PC-3 (cell line): Measurements from ENCODE around the gene NEXN.

Experiments
- EZH2 ChIP-seq: fragments of 300-600 bp; sonication (generic); IDR thresholded peaks from one replicate; pipeline ENCODE4 v1.6.1; 2017; ENCODE audit warnings: antibody characterized with exemption, mild to moderate bottlenecking, low read length; ENCODE audit not compliant: unreplicated experiment
- TF ChIP-seq, protein P1 (sequence below): fragments of 300-600 bp; sonication (generic); conservative IDR thresholded peaks from 2 replicates; pipeline ENCODE4 v1.5.1; 2017; ENCODE audit warnings: antibody characterized with exemption, low read depth, mild to moderate bottlenecking, low read length

DNA sequence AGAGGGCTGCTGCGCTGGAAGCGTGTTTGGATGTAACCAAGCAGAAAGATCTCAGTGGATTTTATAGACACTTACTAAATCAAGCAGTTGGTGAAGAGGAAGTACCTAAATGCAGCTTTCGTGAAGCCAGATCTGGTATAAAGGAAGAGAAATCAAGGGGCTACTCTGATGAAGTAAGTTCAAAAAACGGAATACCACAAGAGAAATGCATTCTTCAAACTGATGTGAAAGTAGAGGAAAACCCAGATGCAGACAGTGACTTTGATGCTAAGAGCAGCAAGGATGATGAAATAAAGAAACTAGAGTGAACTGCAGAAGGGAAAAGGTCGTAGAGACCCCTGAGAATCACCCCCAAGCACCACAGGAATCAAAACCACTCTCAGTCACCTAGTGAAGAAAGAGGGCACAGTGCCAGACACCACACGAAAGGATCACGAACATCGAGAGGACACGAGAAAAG, 40.8 kb upstream of the NEXN start:
- TF ChIP-seq, protein P1, sequence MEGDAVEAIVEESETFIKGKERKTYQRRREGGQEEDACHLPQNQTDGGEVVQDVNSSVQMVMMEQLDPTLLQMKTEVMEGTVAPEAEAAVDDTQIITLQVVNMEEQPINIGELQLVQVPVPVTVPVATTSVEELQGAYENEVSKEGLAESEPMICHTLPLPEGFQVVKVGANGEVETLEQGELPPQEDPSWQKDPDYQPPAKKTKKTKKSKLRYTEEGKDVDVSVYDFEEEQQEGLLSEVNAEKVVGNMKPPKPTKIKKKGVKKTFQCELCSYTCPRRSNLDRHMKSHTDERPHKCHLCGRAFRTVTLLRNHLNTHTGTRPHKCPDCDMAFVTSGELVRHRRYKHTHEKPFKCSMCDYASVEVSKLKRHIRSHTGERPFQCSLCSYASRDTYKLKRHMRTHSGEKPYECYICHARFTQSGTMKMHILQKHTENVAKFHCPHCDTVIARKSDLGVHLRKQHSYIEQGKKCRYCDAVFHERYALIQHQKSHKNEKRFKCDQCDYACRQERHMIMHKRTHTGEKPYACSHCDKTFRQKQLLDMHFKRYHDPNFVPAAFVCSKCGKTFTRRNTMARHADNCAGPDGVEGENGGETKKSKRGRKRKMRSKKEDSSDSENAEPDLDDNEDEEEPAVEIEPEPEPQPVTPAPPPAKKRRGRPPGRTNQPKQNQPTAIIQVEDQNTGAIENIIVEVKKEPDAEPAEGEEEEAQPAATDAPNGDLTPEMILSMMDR = no peak
- TF ChIP-seq EZH2 = no peak
